ENCODE results near the gene ZNF710.
A peak's percentile ranks its signal among the peaks of the same experiment; 100 is the strongest.

ZNF710 gene

GRCh38 chr15:90058775-90059174 lies 57.7 kb downstream of the ZNF710 start:
- no peak for DNase-seq (ENCODE audit: low read depth in 1 of 2, low spot score in 1 of 2)
- Histone ChIP-seq H3K27me3 (ENCODE audit: insufficient read depth, poor library complexity, severe bottlenecking) (no peaks in the 10 kb centered on the region), H3K27ac (replicated peaks) (peak overlapping the region; percentile 84), H3K4me3 (replicated peaks; ENCODE audit: insufficient read depth, low read length) (no peak overlapping the region)
- no peak for TF ChIP-seq CTCF (IDR thresholded peaks at IDR 0.05; ENCODE audit: insufficient read depth, low read length)
- no peak for TF ChIP-seq SPI1 (IDR thresholded peaks at IDR 0.05; ENCODE audit: borderline replicate concordance, low read depth)
- no peak for TF ChIP-seq REST (IDR thresholded peaks at IDR 0.05; ENCODE audit: insufficient replicate concordance, low read depth)
- no peak for TF ChIP-seq POLR2AphosphoS5 (IDR thresholded peaks at IDR 0.05; ENCODE audit: low read depth)
- no peak for TF ChIP-seq GABPA (IDR thresholded peaks at IDR 0.05; ENCODE audit: low read depth)

GRCh38 chr15:90059208-90059985 lies 58.3 kb downstream of the ZNF710 start:
- TF ChIP-seq SPI1 (IDR thresholded peaks at IDR 0.05; ENCODE audit: borderline replicate concordance, low read depth), result peak; percentile 90
- TF ChIP-seq REST (IDR thresholded peaks at IDR 0.05; ENCODE audit: insufficient replicate concordance, low read depth), result no peak
- TF ChIP-seq POLR2AphosphoS5 (IDR thresholded peaks at IDR 0.05; ENCODE audit: low read depth), result peak; percentile 70
- H3K27me3 ChIP-seq (ENCODE audit: insufficient read depth, poor library complexity, severe bottlenecking), result no peaks in the 10 kb centered on the region
- peak; percentile 99 to 100 for DNase-seq (ENCODE audit: low read depth in 1 of 2, low spot score in 1 of 2)
- no peak overlapping the region for H3K4me3 ChIP-seq (replicated peaks; ENCODE audit: insufficient read depth, low read length)
- H3K27ac ChIP-seq (replicated peaks), result peak overlapping the region; percentile 84

GRCh38 chr15:90060797-90061196 lies 59.7 kb downstream of the ZNF710 start:
- no peaks in the 10 kb centered on the region for H3K27me3 ChIP-seq (ENCODE audit: insufficient read depth, poor library complexity, severe bottlenecking)
- no peak for DNase-seq (ENCODE audit: low read depth in 1 of 2, low spot score in 1 of 2)
- no peak for TF ChIP-seq GABPA (IDR thresholded peaks at IDR 0.05; ENCODE audit: low read depth)
- TF ChIP-seq SPI1 (IDR thresholded peaks at IDR 0.05; ENCODE audit: borderline replicate concordance, low read depth), result no peak
- TF ChIP-seq CTCF (IDR thresholded peaks at IDR 0.05; ENCODE audit: insufficient read depth, low read length), result no peak
- no peak for TF ChIP-seq REST (IDR thresholded peaks at IDR 0.05; ENCODE audit: insufficient replicate concordance, low read depth)
- no peak for TF ChIP-seq POLR2AphosphoS5 (IDR thresholded peaks at IDR 0.05; ENCODE audit: low read depth)
- peak overlapping the region; percentile 84 for H3K27ac ChIP-seq (replicated peaks)
- no peak overlapping the region for H3K4me3 ChIP-seq (replicated peaks; ENCODE audit: insufficient read depth, low read length)

Data from HL-60 (cell line).